Measurements from ENCODE around the gene MEGF8. TPM values are rescaled to one million over a fixed set of nuclear protein-coding genes. Genes with fewer than 3 reads are reported as not detected.
A peak's percentile ranks its signal among the peaks of the same experiment; 100 is the strongest.

Gene MEGF8
- total and polyA plus RNA-seq, 9 of the 15 experiments (the other 6 are each of a cell fraction or from before 2014, with no cell fraction given) = 0.28 to 13.1 (median 3.0) TPM

DNA sequence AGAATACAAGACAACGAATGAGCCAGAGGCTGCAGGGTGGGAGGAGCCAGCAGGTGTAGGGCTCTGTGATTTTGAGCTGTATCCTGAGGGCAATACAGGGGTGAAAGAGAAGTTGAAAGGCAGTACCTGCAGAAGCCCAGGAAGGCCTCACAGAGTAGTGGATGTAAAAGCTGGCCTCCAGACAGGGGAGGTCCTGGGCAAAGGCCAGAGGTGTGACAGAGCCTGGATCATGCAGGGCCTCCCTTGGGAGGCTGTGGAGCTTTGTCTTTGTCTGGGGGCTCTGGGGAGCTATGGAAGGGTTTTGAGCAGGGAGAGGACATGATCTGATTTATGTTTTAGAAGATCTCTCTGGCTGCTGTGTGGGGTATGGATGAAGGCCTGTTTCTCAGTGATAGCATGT is 2.7 kb downstream of the MEGF8 start (continued):
- no peak for TF ChIP-seq PHF8 (IDR thresholded peaks at IDR 0.05; ENCODE audit: borderline replicate concordance, low read length)
- TF ChIP-seq, protein P1, sequence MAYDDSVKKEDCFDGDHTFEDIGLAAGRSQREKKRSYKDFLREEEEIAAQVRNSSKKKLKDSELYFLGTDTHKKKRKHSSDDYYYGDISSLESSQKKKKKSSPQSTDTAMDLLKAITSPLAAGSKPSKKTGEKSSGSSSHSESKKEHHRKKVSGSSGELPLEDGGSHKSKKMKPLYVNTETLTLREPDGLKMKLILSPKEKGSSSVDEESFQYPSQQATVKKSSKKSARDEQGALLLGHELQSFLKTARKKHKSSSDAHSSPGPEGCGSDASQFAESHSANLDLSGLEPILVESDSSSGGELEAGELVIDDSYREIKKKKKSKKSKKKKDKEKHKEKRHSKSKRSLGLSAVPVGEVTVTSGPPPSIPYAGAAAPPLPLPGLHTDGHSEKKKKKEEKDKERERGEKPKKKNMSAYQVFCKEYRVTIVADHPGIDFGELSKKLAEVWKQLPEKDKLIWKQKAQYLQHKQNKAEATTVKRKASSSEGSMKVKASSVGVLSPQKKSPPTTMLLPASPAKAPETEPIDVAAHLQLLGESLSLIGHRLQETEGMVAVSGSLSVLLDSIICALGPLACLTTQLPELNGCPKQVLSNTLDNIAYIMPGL (CRISPR knock-in tag; IDR thresholded peaks at IDR 0.05) = no peak

DNA sequence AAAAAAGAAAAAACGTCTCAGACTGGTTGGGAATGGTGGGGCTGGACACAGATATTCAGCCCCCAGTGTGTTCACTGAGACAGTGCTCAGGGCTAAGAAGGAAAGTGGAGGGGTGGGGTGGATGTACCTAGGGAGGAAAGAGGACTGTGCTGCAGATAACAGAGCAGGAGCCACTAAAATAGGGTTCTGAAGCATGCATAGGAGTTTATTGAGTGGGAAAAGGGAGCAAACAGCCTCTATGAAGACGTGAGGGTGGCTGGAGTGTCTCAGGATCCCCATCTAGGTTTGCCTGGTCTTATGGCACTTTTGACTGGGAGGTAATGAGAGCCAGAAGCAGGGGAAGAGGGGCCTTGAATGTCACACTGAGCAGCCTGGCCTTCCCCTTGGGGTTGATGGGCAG is 3.4 kb downstream of the MEGF8 start:
- CTCF ChIA-PET (ENCODE audit: low intra/inter-chr PET ratio) = no interaction called here
- no TSS peak for BruUV-seq (replicated peaks)
- POLR2A ChIA-PET = no interaction called here
- no peak overlapping the region for H3K4me2 ChIP-seq (ENCODE audit: insufficient read depth, low read length)
- H3K9me3 ChIP-seq (replicated peaks; ENCODE audit: control insufficient read depth, insufficient read depth, low read depth, low read length) = no peaks in the 10 kb centered on the region
- no peak overlapping the region for H3K27ac ChIP-seq (ENCODE audit: extremely low read depth, low read depth, low read length)
- H3K27me3 ChIP-seq (ENCODE audit: control insufficient read depth in 2 of 2, insufficient read depth in 2 of 2, low read length in 2 of 2) = no peaks in the 10 kb centered on the region
- no peaks in the 10 kb centered on the region for H3K9me1 ChIP-seq (ENCODE audit: control insufficient read depth, insufficient read depth, low read length)
- no peak for ATAC-seq
- H2AFZ ChIP-seq (ENCODE audit: low read depth, low read length) = no peak overlapping the region
- in situ Hi-C loops (cut with MboI) = loop anchor here (10.0 kb wide), 1 partner anchor 194 kb away; the partner anchor contains the start of gene POU2F2
- H4K20me1 ChIP-seq (replicated peaks; ENCODE audit: control insufficient read depth, insufficient read depth, low read length) = no peaks in the 10 kb centered on the region; the same call in 1 of the 2 replicates
- no peaks in the 10 kb centered on the region for H3K36me3 ChIP-seq (ENCODE audit: control insufficient read depth, insufficient read depth, low read length)
- intact Hi-C loops (cut with micrococcal nuclease) = loop anchor here (10.0 kb wide), 2 partner anchors 106 to 194 kb away; partner anchors contain the start of gene POU2F2
- peaks cover 20% of the 10 kb centered on the region for H3K79me2 ChIP-seq (ENCODE audit: control insufficient read depth, insufficient read depth, low read length)
- 37% methylated on average over 2 of the region's 2 CpGs for WGBS (ENCODE audit: insufficient coverage, low coverage, missing lambda C conversion rate)
- peaks cover 8 to 25% of the 10 kb centered on the region in 2 experiments; a peak in 4 of 5 replicates for H3K4me1 ChIP-seq (replicated peaks in 1 of 2; ENCODE audit: control insufficient read depth in 2 of 2, insufficient read depth in 2 of 2, low read length in 2 of 2)
- no peak for DNase-seq (ENCODE audit: extremely low read depth in 1 of 4, low spot score in 3 of 4)
- H3K9ac ChIP-seq (ENCODE audit: insufficient read depth in 1 of 2, low read depth in 2 of 2, low read length in 2 of 2) = peak overlapping the region in 1 of 2 experiments; percentile 43; a peak in 1 of 4 replicates
- FAIRE-seq = no peak
- no peak for TF ChIP-seq ZBTB17 (CRISPR knock-in tag; IDR thresholded peaks at IDR 0.05)
- TF ChIP-seq CCAR2 (IDR thresholded peaks at IDR 0.05; ENCODE audit: low read depth, low read length) = no peak
- no peak for TF ChIP-seq ARNT (IDR thresholded peaks at IDR 0.05)
- TF ChIP-seq SAFB (IDR thresholded peaks at IDR 0.05; ENCODE audit: borderline replicate concordance, low read depth, low read length) = no peak
- TF ChIP-seq KLF13 (tag; IDR thresholded peaks at IDR 0.05; ENCODE audit: borderline replicate concordance, low read depth) = no peak
- TF ChIP-seq, protein P2, sequence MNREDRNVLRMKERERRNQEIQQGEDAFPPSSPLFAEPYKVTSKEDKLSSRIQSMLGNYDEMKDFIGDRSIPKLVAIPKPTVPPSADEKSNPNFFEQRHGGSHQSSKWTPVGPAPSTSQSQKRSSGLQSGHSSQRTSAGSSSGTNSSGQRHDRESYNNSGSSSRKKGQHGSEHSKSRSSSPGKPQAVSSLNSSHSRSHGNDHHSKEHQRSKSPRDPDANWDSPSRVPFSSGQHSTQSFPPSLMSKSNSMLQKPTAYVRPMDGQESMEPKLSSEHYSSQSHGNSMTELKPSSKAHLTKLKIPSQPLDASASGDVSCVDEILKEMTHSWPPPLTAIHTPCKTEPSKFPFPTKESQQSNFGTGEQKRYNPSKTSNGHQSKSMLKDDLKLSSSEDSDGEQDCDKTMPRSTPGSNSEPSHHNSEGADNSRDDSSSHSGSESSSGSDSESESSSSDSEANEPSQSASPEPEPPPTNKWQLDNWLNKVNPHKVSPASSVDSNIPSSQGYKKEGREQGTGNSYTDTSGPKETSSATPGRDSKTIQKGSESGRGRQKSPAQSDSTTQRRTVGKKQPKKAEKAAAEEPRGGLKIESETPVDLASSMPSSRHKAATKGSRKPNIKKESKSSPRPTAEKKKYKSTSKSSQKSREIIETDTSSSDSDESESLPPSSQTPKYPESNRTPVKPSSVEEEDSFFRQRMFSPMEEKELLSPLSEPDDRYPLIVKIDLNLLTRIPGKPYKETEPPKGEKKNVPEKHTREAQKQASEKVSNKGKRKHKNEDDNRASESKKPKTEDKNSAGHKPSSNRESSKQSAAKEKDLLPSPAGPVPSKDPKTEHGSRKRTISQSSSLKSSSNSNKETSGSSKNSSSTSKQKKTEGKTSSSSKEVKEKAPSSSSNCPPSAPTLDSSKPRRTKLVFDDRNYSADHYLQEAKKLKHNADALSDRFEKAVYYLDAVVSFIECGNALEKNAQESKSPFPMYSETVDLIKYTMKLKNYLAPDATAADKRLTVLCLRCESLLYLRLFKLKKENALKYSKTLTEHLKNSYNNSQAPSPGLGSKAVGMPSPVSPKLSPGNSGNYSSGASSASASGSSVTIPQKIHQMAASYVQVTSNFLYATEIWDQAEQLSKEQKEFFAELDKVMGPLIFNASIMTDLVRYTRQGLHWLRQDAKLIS (CRISPR knock-in tag; IDR thresholded peaks at IDR 0.05) = no peak
- no peak for TF ChIP-seq ZNF551 (CRISPR knock-in tag; IDR thresholded peaks at IDR 0.05)
- TF ChIP-seq, protein P3, sequence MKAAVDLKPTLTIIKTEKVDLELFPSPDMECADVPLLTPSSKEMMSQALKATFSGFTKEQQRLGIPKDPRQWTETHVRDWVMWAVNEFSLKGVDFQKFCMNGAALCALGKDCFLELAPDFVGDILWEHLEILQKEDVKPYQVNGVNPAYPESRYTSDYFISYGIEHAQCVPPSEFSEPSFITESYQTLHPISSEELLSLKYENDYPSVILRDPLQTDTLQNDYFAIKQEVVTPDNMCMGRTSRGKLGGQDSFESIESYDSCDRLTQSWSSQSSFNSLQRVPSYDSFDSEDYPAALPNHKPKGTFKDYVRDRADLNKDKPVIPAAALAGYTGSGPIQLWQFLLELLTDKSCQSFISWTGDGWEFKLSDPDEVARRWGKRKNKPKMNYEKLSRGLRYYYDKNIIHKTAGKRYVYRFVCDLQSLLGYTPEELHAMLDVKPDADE (conservative IDR thresholded peaks at IDR 0.05; ENCODE audit: control insufficient read depth, low read depth, low read length) = no peak
- H3K4me3 ChIP-seq = no peak overlapping the region

All from K562 (cell line).